ENCODE data around the gene CD48.

GRCh38 chr1:160744199-160744851, 32.7 kb upstream of the CD48 start:
- TF ChIP-seq CTCF (IDR thresholded peaks at IDR 0.05) (no peak), POLR2A (IDR thresholded peaks at IDR 0.05) (no peak)
